Measurements from ENCODE around the gene RBKS. TPM values are rescaled to one million over a fixed set of nuclear protein-coding genes. Genes with fewer than 3 reads are reported as not detected.
A peak's percentile ranks its signal among the peaks of the same experiment; 100 is the strongest.

The RBKS gene
- total RNA-seq, 2 donors from 2014 or later, result 1.0 to 7.6 TPM

GRCh38 chr2:27833931-27834330 is 56.3 kb downstream of the RBKS start:
- intact Hi-C loops (cut with DNase I), result no loop called here
- 67 to 71% methylated on average over 1 of the region's 1 CpG for WGBS, 2 donors
- Histone ChIP-seq H3K4me1 (no peaks in the 10 kb centered on the region), H3K9me3 (no peaks in the 10 kb centered on the region), H3K27me3 (no peaks in the 10 kb centered on the region), H3K4me3 (no peak overlapping the region), H3K36me3 (replicated peaks in 1 of 2; ENCODE audit: insufficient read depth in 1 of 2, low read depth in 2 of 2) (no peaks in the 10 kb centered on the region), H3K27ac (no peak overlapping the region)
- TF ChIP-seq CTCF (IDR thresholded peaks at IDR 0.05) (no peak), POLR2A (IDR thresholded peaks at IDR 0.05) (no peak)
- ATAC-seq, result no peak
- no peak for DNase-seq

GRCh38 chr2:27832396-27832795 is 57.8 kb downstream of the RBKS start:
- ATAC-seq, result no peak

GRCh38 chr2:27831279-27832050 is 58.7 kb downstream of the RBKS start:
- ATAC-seq, result no peak
- intact Hi-C loops (cut with DNase I), result no loop called here
- no peak for DNase-seq
- Histone ChIP-seq H3K27me3 (no peaks in the 10 kb centered on the region), H3K9me3 (no peaks in the 10 kb centered on the region), H3K4me3 (no peak overlapping the region), H3K27ac (peak overlapping the region in 1 of 4 donors; percentile 46), H3K4me1 (no peaks in the 10 kb centered on the region), H3K36me3 (replicated peaks in 1 of 2; ENCODE audit: insufficient read depth in 1 of 2, low read depth in 2 of 2) (no peaks in the 10 kb centered on the region)
- WGBS, 2 donors, result 84 to 93% methylated on average over 7 of the region's 7 CpGs
- TF ChIP-seq CTCF (IDR thresholded peaks at IDR 0.05), result no peak
- TF ChIP-seq POLR2A (IDR thresholded peaks at IDR 0.05), result no peak

More at GRCh38 chr2:27832396-27832795, 57.8 kb downstream of the RBKS start:
- WGBS, 2 donors, result 65 to 88% methylated on average over 2 of the region's 2 CpGs
- intact Hi-C loops (cut with DNase I), result no loop called here
- Histone ChIP-seq H3K4me1 (no peaks in the 10 kb centered on the region), H3K27me3 (no peaks in the 10 kb centered on the region), H3K27ac (no peak overlapping the region), H3K4me3 (no peak overlapping the region), H3K36me3 (replicated peaks in 1 of 2; ENCODE audit: insufficient read depth in 1 of 2, low read depth in 2 of 2) (no peaks in the 10 kb centered on the region), H3K9me3 (no peaks in the 10 kb centered on the region)
- TF ChIP-seq POLR2A (IDR thresholded peaks at IDR 0.05) (no peak), CTCF (IDR thresholded peaks at IDR 0.05) (no peak)
- DNase-seq, result no peak

- Histone ChIP-seq H3K4me3 (no peak overlapping the region), H3K27me3 (no peaks in the 10 kb centered on the region), H3K27ac (no peak overlapping the region), H3K36me3 (replicated peaks in 1 of 2; ENCODE audit: insufficient read depth in 1 of 2, low read depth in 2 of 2) (no peaks in the 10 kb centered on the region), H3K9me3 (no peaks in the 10 kb centered on the region), H3K4me1 (no peaks in the 10 kb centered on the region)
- DNase-seq (no peak), ATAC-seq (no peak)
- 82 to 99% methylated on average over 4 of the region's 4 CpGs for WGBS, 2 donors
- intact Hi-C loops (cut with DNase I), result no loop called here
- TF ChIP-seq POLR2A (IDR thresholded peaks at IDR 0.05) (no peak), CTCF (IDR thresholded peaks at IDR 0.05) (no peak)
These were observed 59.5 kb downstream of the RBKS start for GRCh38 chr2:27830656-27831055.

- Histone ChIP-seq H3K4me3 (no peak overlapping the region), H3K27me3 (no peaks in the 10 kb centered on the region), H3K27ac (no peak overlapping the region), H3K4me1 (no peaks in the 10 kb centered on the region), H3K36me3 (replicated peaks in 1 of 2; ENCODE audit: insufficient read depth in 1 of 2, low read depth in 2 of 2) (no peaks in the 10 kb centered on the region), H3K9me3 (no peaks in the 10 kb centered on the region)
- intact Hi-C loops (cut with DNase I), result no loop called here
- ATAC-seq, result no peak
- 87 to 90% methylated on average over 3 of the region's 3 CpGs for WGBS, 2 donors
- DNase-seq, result no peak
- TF ChIP-seq CTCF (IDR thresholded peaks at IDR 0.05) (no peak), POLR2A (IDR thresholded peaks at IDR 0.05) (no peak)
These were observed 60.4 kb downstream of the RBKS start for GRCh38 chr2:27829791-27830190.
